ENCODE results near the gene FMO4.
"Not testable (repeated sequence)": the region's sequence is repeated elsewhere in the genome, so short reads cannot be mapped to it uniquely, and the experiment has no call there.

Gene FMO4

GRCh38 chr1:171357179-171357578 is 43.2 kb downstream of the FMO4 start (continued):
- no peak for TF ChIP-seq ZNF155 (tag by site-specific recombination; IDR thresholded peaks at IDR 0.05)
- no peak for TF ChIP-seq ZNF223 (tag by site-specific recombination; IDR thresholded peaks at IDR 0.05)

GRCh38 chr1:171359355-171359648 is 45.3 kb downstream of the FMO4 start:
- H3K36me3 ChIP-seq (ENCODE audit: control insufficient read depth in 2 of 2, insufficient read depth in 1 of 2, low read length in 2 of 2); H3K9me3 ChIP-seq (ENCODE audit: control insufficient read depth, insufficient read depth, low read depth, low read length); H3K4me1 ChIP-seq (ENCODE audit: control insufficient read depth, insufficient read depth, low read length); H3K4me3 ChIP-seq (ENCODE audit: low read depth, low read length); H3K27ac ChIP-seq (ENCODE audit: extremely low read depth, low read depth, low read length); POLR2A ChIA-PET; CTCF ChIA-PET: not testable (repeated sequence)

DNA sequence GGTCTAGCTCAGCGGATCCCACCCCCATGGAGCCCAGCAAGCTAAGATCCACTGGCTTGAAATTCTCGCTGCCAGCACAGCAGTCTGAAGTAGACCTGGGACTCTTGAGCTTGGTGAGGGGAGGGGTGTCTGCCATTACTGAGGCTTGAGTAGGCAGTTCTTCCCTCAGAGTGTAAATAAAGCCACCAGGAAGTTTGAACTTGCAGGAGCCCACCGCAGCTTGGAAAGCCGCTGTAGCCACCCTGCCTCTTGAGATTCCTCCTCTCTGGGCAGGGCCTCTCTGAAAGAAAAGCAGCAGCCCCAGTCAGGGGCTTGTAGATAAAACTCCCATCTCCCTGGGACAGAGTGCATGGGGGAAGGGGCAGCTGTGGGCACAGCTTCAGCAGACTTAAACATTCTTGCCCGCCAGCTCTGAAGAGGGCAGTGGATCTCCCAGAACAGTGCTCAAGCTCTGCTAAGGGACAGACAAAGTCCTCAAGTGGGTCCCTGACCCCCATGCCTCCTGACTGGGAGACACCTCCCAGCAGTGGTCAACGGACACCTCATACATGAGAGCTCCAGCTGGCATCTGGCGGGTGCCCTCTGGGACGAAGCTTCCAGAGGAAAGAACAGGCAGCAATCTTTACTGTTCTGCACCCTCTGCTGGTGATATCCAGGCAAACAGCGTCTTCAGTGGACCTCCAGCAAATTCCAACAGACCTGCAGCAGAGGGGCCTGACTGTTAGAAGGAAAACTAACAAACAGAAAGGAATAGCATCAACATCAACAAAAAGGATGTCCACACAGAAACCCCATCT is 45.9 kb downstream of the FMO4 start:
- POLR2A ChIA-PET; H3K4me3 ChIP-seq (ENCODE audit: low read depth, low read length); H3K9me3 ChIP-seq (ENCODE audit: control insufficient read depth, insufficient read depth, low read depth, low read length); H3K4me1 ChIP-seq (ENCODE audit: control insufficient read depth, insufficient read depth, low read length); H3K27ac ChIP-seq (ENCODE audit: extremely low read depth, low read depth, low read length); H3K36me3 ChIP-seq (ENCODE audit: control insufficient read depth in 2 of 2, insufficient read depth in 1 of 2, low read length in 2 of 2): not testable (repeated sequence)
- CTCF ChIA-PET: interaction anchor here (0.6 kb wide), 1 partner anchor 719 kb away, joined by 4 read pairs; no protein-coding TSS in a partner anchor

GRCh38 chr1:171366085-171366484 is 52.1 kb downstream of the FMO4 start:
- no peak for TF ChIP-seq ZNF433 (tag by site-specific recombination; IDR thresholded peaks at IDR 0.05; ENCODE audit: low read depth)
- Histone ChIP-seq H3K9me3 (ENCODE audit: control insufficient read depth, insufficient read depth, low read depth, low read length) (no peaks in the 10 kb centered on the region), H3K4me1 (ENCODE audit: control insufficient read depth, insufficient read depth, low read length) (no peaks in the 10 kb centered on the region), H3K4me3 (ENCODE audit: low read depth, low read length) (no peak overlapping the region), H3K36me3 (ENCODE audit: control insufficient read depth in 2 of 2, insufficient read depth in 1 of 2, low read length in 2 of 2) (no peaks in the 10 kb centered on the region), H3K27ac (ENCODE audit: extremely low read depth, low read depth, low read length) (no peak overlapping the region)
- CTCF ChIA-PET: interaction anchor here (0.6 kb wide), 1 partner anchor 365 kb away, joined by 3 read pairs; no protein-coding TSS in a partner anchor
- POLR2A ChIA-PET: no interaction called here

DNA sequence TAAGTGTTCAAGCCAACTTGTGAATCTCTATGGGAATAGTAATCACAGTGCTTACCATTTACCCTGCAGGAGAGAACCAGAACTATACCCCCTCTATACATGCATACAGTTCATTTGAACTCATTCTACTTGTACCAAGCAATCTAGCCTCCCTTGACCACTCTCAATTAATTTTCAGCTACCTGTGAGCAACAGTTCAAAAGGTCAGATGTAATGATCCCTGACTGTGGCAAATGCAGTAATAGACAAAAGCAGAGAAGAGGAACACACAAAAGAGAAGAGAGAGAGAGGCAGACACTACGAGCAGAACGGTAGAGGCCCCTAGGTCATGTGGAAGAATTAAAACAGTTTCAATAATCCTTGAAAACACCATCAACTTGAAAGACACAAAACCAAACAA is 52.8 kb downstream of the FMO4 start:
- H3K4me3 ChIP-seq (ENCODE audit: low read depth, low read length): no peak overlapping the region
- CTCF ChIA-PET: no interaction called here
- TF ChIP-seq SP7 (tag by site-specific recombination; IDR thresholded peaks at IDR 0.05) (no peak), ZNF623 (tag by site-specific recombination; IDR thresholded peaks at IDR 0.05) (no peak), EGR2 (tag by site-specific recombination; IDR thresholded peaks at IDR 0.05; ENCODE audit: low read depth) (no peak), ZNF423 (tag by site-specific recombination; IDR thresholded peaks at IDR 0.05) (no peak), ZNF248 (tag by site-specific recombination; IDR thresholded peaks at IDR 0.05) (no peak), ZNF274 (IDR thresholded peaks at IDR 0.05; ENCODE audit: low read length) (no peak), ZNF274 (tag by site-specific recombination; IDR thresholded peaks at IDR 0.05; ENCODE audit: borderline replicate concordance) (no peak), SP3 (tag by site-specific recombination; IDR thresholded peaks at IDR 0.05) (no peak), GLIS2 (tag by site-specific recombination; IDR thresholded peaks at IDR 0.05) (no peak)
- TF ChIP-seq, protein P1, sequence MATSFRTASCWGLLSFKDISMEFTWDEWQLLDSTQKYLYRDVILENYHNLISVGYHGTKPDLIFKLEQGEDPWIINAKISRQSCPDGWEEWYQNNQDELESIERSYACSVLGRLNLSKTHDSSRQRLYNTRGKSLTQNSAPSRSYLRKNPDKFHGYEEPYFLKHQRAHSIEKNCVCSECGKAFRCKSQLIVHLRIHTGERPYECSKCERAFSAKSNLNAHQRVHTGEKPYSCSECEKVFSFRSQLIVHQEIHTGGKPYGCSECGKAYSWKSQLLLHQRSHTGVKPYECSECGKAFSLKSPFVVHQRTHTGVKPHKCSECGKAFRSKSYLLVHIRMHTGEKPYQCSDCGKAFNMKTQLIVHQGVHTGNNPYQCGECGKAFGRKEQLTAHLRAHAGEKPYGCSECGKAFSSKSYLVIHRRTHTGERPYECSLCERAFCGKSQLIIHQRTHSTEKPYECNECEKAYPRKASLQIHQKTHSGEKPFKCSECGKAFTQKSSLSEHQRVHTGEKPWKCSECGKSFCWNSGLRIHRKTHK (tag by site-specific recombination; IDR thresholded peaks at IDR 0.05): no peak
- TF ChIP-seq, protein P2, sequence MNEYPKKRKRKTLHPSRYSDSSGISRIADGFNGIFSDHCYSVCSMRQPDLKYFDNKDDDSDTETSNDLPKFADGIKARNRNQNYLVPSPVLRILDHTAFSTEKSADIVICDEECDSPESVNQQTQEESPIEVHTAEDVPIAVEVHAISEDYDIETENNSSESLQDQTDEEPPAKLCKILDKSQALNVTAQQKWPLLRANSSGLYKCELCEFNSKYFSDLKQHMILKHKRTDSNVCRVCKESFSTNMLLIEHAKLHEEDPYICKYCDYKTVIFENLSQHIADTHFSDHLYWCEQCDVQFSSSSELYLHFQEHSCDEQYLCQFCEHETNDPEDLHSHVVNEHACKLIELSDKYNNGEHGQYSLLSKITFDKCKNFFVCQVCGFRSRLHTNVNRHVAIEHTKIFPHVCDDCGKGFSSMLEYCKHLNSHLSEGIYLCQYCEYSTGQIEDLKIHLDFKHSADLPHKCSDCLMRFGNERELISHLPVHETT (tag by site-specific recombination; IDR thresholded peaks at IDR 0.05): no peak
- H3K9me3 ChIP-seq (ENCODE audit: control insufficient read depth, insufficient read depth, low read depth, low read length): no peaks in the 10 kb centered on the region
- no peaks in the 10 kb centered on the region for H3K36me3 ChIP-seq (ENCODE audit: control insufficient read depth in 2 of 2, insufficient read depth in 1 of 2, low read length in 2 of 2)
- no peak overlapping the region for H3K27ac ChIP-seq (ENCODE audit: extremely low read depth, low read depth, low read length)
- H3K4me1 ChIP-seq (ENCODE audit: control insufficient read depth, insufficient read depth, low read length): no peaks in the 10 kb centered on the region
- POLR2A ChIA-PET: no interaction called here

All from HEK293 (cell line).